ENCODE results near the gene GLYR1.
"Not testable (repeated sequence)": the region's sequence is repeated elsewhere in the genome, so short reads cannot be mapped to it uniquely, and the experiment has no call there.

The GLYR1 gene

GRCh38 chr16:4846901-4847773 is at the start of gene GLYR1, which contains the start of gene UBN1:
Gene GLYR1 (minus strand): TSS chr16:4847288. CDS start chr16:4847265, 23 bp downstream.
Gene UBN1 (plus strand): TSS chr16:4847481. CDS start chr16:4852918, 5,437 bp downstream.
- DNase-seq (ENCODE audit: low read depth), result peak; percentile 99

DNA sequence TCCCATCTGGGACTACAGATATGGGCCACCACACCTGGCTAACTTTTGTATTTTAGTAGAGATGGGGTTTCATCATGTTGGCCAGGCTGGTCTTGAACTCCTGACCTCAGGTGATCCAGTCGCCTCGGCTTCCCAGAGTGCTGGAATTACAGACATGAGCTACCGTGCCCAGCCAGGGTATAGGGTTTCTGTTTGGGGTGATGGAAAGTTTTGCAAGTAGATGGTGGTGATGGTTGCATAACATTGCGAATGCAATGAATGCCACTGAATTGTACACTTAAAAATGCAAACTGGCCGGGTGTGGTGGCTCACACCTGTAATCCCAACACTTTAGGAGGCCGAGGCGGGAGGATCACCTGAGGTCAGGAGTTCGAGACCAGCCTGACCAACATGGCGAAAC is 49.7 kb upstream of the GLYR1 start:
- not testable (repeated sequence) for DNase-seq (ENCODE audit: low read depth)

GRCh38 chr16:4895366-4895765 is 48.3 kb upstream of the GLYR1 start:
- no peak for DNase-seq (ENCODE audit: low read depth)

GRCh38 chr16:4894276-4895150 is 47.4 kb upstream of the GLYR1 start:
- no peak for DNase-seq (ENCODE audit: low read depth)

GRCh38 chr16:4893103-4893862 is 46.2 kb upstream of the GLYR1 start:
- DNase-seq (ENCODE audit: low read depth), result no peak

- DNase-seq (ENCODE audit: low read depth), result no peak
Observed at GRCh38 chr16:4892361-4893102, 45.4 kb upstream of the GLYR1 start.

DNA sequence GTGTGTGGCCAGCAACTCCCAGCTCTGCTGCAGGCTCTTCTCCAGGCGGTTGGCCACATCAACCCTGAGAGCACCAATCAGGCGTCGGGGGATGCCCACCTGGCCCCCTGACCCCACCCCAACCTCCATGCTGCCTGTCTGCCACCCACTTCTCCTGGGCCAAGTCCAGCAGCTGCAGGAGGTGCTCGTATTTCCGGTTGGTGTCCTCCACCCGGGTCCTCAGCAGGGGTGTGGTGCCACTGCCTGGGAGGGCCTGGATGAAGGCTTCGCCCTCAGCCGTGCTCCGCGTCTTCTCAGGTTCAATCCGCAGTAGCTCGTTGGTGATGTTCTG is 44.8 kb upstream of the GLYR1 start:
- no peak for DNase-seq (ENCODE audit: low read depth)

GRCh38 chr16:4891097-4891885 is 44.2 kb upstream of the GLYR1 start:
- no peak for DNase-seq (ENCODE audit: low read depth)

DNA sequence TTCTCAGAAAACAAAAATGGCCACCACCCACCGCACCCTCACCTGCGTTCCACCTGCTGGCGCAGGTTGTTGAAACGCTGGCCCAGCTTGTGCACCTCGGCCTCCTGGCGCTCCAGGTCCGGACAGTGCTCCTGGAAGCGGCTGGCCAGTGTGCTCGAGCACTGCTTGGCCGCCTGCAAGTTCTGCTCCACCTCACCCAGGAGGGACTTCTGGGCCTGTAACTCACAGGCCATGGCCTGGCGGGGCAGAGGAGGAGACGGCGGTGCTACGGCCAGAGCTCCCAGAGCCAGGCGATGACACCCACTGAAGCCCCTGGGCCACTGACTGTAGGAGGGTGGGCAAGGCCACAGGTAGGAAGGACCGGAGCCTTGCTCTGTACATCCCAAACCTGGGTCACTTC is 43.6 kb upstream of the GLYR1 start:
- no peak for DNase-seq (ENCODE audit: low read depth)

- DNase-seq (ENCODE audit: low read depth), result no peak
Observed at GRCh38 chr16:4890026-4890425, 42.9 kb upstream of the GLYR1 start.

DNA sequence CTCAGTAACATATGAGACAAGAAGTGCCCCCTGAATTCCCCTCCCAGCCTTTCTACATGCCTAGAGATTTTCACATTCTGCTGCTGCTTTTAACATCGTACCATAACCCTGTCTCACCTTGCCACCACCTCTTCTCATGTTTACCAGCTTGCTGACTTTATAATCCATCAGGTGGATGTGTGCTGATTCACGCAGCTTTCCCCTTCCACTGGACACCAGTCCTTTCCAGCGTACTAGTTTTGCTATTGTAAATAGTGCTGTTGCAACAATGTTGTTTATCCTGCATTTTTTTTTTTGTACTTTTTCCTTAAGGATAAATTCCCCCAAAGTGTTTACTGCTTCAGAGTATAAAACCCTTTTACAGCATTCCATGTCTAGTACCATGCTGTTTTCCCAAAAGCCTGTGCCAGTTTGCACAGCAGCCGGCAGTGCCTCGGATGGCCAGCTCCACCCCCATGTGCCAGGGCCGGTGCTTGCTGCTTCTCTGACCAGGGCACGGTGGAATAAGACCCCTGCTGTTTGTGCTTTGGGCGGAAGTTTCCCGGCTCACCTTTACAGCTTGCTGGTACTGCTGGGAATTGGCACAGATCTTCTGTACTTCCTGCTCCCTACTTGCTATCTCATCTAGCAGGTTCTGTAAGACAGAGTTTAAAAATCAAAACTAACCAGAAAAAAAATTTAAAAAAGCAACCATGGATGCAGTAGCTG is 41.5 kb upstream of the GLYR1 start:
- no peak for DNase-seq (ENCODE audit: low read depth)

DNA sequence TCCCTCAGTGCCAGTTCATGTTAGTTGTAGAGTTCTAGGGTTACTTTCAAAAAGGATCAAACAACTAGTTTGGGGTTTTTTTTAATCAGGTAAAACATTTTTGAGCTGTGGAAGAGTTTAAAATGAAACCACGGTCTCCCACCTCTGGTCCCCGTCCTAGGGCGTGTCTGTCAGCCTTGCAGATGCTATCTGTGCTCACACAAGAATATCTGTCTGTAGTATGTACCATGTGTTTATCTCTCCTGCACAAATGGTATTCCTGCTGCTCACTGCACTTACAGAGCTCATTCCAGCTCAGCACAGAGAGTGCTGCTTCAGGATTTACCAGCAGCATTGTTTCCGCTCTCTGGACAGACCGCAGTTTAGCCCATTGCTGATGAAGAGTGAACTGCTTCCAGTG is 39.1 kb upstream of the GLYR1 start:
- no peak for DNase-seq (ENCODE audit: low read depth)

GRCh38 chr16:4884972-4885874 is 38.1 kb upstream of the GLYR1 start:
- no peak for DNase-seq (ENCODE audit: low read depth)

DNA sequence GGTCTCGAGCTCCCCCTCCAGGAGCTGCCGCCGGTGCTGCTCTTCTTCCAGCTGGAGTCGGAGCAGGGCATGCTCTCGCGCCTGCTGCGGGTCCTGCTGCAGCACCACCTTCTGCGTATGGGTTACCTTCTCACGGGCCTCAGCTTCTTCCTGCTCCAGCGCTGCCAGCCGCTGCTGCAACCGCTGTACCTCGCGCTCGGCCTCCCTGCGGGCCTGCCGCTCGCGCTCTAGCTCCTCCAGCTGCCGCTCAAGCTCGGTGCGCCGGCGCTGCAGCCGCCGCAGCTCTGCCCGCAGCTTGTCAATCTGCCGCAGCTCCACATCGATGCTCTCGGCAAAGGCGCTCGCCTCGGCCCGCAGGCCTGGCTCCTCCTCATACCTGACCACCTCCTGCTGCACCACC is 37.1 kb upstream of the GLYR1 start:
- no peak for DNase-seq (ENCODE audit: low read depth)

GRCh38 chr16:4883501-4883900 is 36.4 kb upstream of the GLYR1 start:
- DNase-seq (ENCODE audit: low read depth), result no peak

- no peak for DNase-seq (ENCODE audit: low read depth)
Observed at GRCh38 chr16:4882633-4883285, 35.7 kb upstream of the GLYR1 start.

DNA sequence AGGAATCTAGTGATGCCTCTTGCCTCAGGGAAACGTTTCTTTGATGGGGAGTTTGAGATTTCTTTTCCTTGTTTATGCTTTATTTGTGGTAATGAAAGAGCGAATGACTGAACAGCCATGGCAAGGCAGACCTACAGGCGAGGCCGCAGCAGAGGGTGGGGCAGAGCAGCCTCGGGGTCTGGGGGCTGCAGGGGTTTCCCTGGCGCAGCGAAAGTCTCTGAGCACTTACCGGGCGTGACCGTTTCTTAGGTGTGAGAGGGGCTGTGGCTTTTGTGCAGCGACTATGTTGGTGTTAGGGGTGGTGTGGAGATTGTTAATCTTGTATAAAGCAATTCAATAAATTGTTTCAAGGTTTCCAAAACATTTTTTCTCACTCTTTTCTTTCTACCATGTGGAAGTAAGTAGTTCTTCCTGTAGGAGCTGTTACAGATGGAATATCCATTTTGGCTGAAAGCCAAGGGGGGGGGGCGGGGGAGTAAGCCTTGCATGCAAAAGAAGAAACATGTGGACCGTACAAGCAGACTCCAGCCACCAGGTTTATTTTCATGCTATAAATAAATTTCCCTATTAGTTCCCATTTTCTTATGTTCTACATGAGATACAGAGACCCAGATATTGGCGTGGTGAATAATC is 35.0 kb upstream of the GLYR1 start:
- DNase-seq (ENCODE audit: low read depth), result no peak

DNA sequence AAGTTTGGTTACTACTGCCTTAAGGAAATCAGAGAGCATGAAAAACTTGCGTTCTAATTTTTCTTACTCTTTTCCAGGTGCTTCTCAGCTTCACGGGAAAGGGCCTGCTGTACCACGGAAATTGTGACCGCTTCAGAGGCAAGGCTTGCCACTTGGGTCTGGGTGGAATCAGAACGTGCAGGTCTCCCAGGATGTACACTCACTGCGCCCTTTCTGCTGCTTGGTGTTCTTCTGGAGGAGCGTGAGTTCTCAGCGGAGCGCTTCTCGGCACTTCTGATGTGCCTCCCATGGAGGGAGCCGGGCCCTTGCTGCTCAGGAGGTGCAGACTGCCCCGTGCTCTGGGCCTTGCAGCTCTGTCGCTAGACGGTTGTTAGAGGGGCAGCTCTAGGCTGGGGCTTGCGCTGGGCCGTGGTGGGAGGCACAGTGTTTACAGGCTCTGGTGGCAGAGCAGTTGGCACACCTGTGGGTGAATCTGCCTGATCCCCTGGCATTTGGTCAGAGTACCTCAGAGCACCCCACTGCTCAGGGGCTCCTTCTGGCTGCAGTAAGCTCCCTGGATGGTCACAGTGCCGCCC is 33.0 kb upstream of the GLYR1 start:
- DNase-seq (ENCODE audit: low read depth), result no peak
